Sigmoid colon (tissue), 7 donors: ENCODE data around the gene MED26. TPM values are rescaled to one million over a fixed set of nuclear protein-coding genes. Genes with fewer than 3 reads are reported as not detected.

Experiments used
- DNase-seq: peaks from one replicate; pipeline ENCODE4 v3.0.0-alpha.2; 2019
- H3K27ac ChIP-seq, 4 donors: fragments of 200-600 bp; sonication (generic); one replicate each; pipeline ENCODE4 v1.5.1; 2016 to 2019; ENCODE audit warnings: mild to moderate bottlenecking in 1 of 4
- H3K27me3 ChIP-seq, 3 donors: fragments of 200-600 bp; sonication (generic); one replicate each; pipeline ENCODE4 v1.5.1; 2019; ENCODE audit warnings: mild to moderate bottlenecking in 1 of 3
- H3K36me3 ChIP-seq, 4 donors: fragments of 200-600 bp; sonication (generic); one replicate each; pipeline ENCODE4 v1.5.1; 2016 to 2019
- H3K4me1 ChIP-seq, 4 donors: fragments of 200-600 bp; sonication (generic); one replicate each; pipeline ENCODE4 v1.5.1; 2017 to 2019
- H3K4me3 ChIP-seq, 4 donors: fragments of 200-600 bp; sonication (generic); one replicate each; pipeline ENCODE4 v1.5.1; 2017 to 2019; ENCODE audit warnings: mild to moderate bottlenecking in 2 of 4, moderate library complexity in 1 of 4
- H3K9me3 ChIP-seq, 4 donors: fragments of 200-600 bp in 3 of 4; sonication (generic) in 3 of 4; one replicate each; pipeline versions ENCODE4 v1.5.1 to v1.6.1; 2013 to 2019
- CTCF ChIP-seq, 4 experiments: fragments of 450-650 bp in 3 of 4; fragments of 200-600 bp in 1 of 4; IDR thresholded peaks; one replicate each; pipeline ENCODE4 v1.5.1; 2016 to 2019; ENCODE audit warnings: antibody characterized with exemption in 4 of 4, mild to moderate bottlenecking in 3 of 4, moderate library complexity in 2 of 4
- EP300 ChIP-seq, 4 donors: sonication (generic); formaldehyde crosslinking; IDR thresholded peaks; one replicate each; pipeline ENCODE4 v1.6.1; 2017; ENCODE audit warnings: antibody characterized with exemption in 4 of 4
- POLR2A ChIP-seq, 2 donors: fragments of 450-650 bp; IDR thresholded peaks; one replicate each; pipeline ENCODE4 v1.6.1; 2016; ENCODE audit warnings: antibody characterized with exemption in 2 of 2, mild to moderate bottlenecking in 2 of 2, moderate library complexity in 2 of 2
- POLR2AphosphoS5 ChIP-seq, 4 donors: sonication (generic); formaldehyde crosslinking; IDR thresholded peaks; one replicate each; pipeline ENCODE4 v1.6.1; 2017; ENCODE audit warnings: antibody characterized with exemption in 4 of 4
- WGBS, 2 donors: extraction: QIAGEN DNeasy Blood & Tissue Kit; methylation state at CpG; one replicate each; pipeline ENCODE4 v1.1.7; 2013; 5-methylcytosine and 5-hydroxymethylcytosine counted together
- intact Hi-C: fragments of 100-400 bp; cut with DNase I; formaldehyde crosslinking; loops from one replicate; pipeline ENCODE4 v1.15.1; 2023
- polyA plus RNA-seq, 3 donors: library from polyadenylated mRNA; stranded (reverse); fragments of 200-250 nt; gene quantifications; one replicate each; pipeline ENCODE4 v1.2.3, GENCODE V29; 2013
- total RNA-seq, 4 donors: library from RNA; depleted of rRNA; stranded (reverse); fragments of >200 nt; gene quantifications; one replicate each; pipeline ENCODE4 v1.1.0, GENCODE V29; 2016
- donor health status: healthy with polysubstance abuse.
- donor health status: Bipolar disorder and iron deficiency.
- donor health status: healthy.

MED26 gene
- total and polyA plus RNA-seq, 7 donors = 3.0 to 7.9 (median 5.4) TPM

GRCh38 chr19:16601378-16602052 is 26.5 kb downstream of the MED26 start:
- Histone ChIP-seq H3K4me3 (no peak overlapping the region), H3K4me1 (peaks cover 0 to 54% (median 41%) of the 10 kb centered on the region in 4 donors), H3K9me3 (no peaks in the 10 kb centered on the region), H3K27me3 (no peaks in the 10 kb centered on the region), H3K27ac (no peak overlapping the region), H3K36me3 (no peaks in the 10 kb centered on the region)
- intact Hi-C loops = no loop called here
- DNase-seq = no peak
- WGBS, 2 donors = 92 to 95% methylated on average over 20 of the region's 20 CpGs
- TF ChIP-seq EP300 (IDR thresholded peaks at IDR 0.05) (no peak), POLR2AphosphoS5 (IDR thresholded peaks at IDR 0.05) (no peak), POLR2A (IDR thresholded peaks at IDR 0.05) (no peak), CTCF (IDR thresholded peaks at IDR 0.05) (no peak)

GRCh38 chr19:16600824-16601223 is 27.2 kb downstream of the MED26 start:
- no peaks in the 10 kb centered on the region for H3K36me3 ChIP-seq
- H3K27ac ChIP-seq = no peak overlapping the region
- WGBS, 2 donors = 95% methylated on average over 5 of the region's 5 CpGs
- TF ChIP-seq POLR2A (IDR thresholded peaks at IDR 0.05) = no peak
- TF ChIP-seq EP300 (IDR thresholded peaks at IDR 0.05) = no peak
- TF ChIP-seq POLR2AphosphoS5 (IDR thresholded peaks at IDR 0.05) = no peak
- no peak for TF ChIP-seq CTCF (IDR thresholded peaks at IDR 0.05)
- DNase-seq = no peak
- H3K9me3 ChIP-seq = no peaks in the 10 kb centered on the region
- H3K27me3 ChIP-seq = no peaks in the 10 kb centered on the region
- peaks cover 0 to 47% (median 34%) of the 10 kb centered on the region in 4 donors for H3K4me1 ChIP-seq
- no peak overlapping the region for H3K4me3 ChIP-seq
- intact Hi-C loops = no loop called here

- TF ChIP-seq EP300 (IDR thresholded peaks at IDR 0.05) (no peak), CTCF (IDR thresholded peaks at IDR 0.05) (no peak), POLR2AphosphoS5 (IDR thresholded peaks at IDR 0.05) (no peak)
- peaks cover 0 to 37% (median 25%) of the 10 kb centered on the region in 4 donors for H3K4me1 ChIP-seq
- H3K36me3 ChIP-seq = no peaks in the 10 kb centered on the region
- no peak overlapping the region for H3K4me3 ChIP-seq
- DNase-seq = no peak
- intact Hi-C loops = no loop called here
- no peak overlapping the region for H3K27ac ChIP-seq
- H3K27me3 ChIP-seq = no peaks in the 10 kb centered on the region
- WGBS, 2 donors = 89 to 93% methylated on average over 6 of the region's 6 CpGs
- H3K9me3 ChIP-seq = no peaks in the 10 kb centered on the region
Observed at GRCh38 chr19:16599655-16600346, 28.2 kb downstream of the MED26 start.

- Histone ChIP-seq H3K4me3 (no peak overlapping the region), H3K27me3 (no peaks in the 10 kb centered on the region), H3K27ac (peak overlapping the region in 3 of 4 donors; percentile 27 to 62 (median 54)), H3K36me3 (no peaks in the 10 kb centered on the region), H3K9me3 (no peaks in the 10 kb centered on the region), H3K4me1 (peaks cover 0 to 41% (median 25%) of the 10 kb centered on the region in 4 donors)
- intact Hi-C loops = no loop called here
- no peak for TF ChIP-seq EP300 (IDR thresholded peaks at IDR 0.05)
- no peak for TF ChIP-seq POLR2A (IDR thresholded peaks at IDR 0.05)
- TF ChIP-seq CTCF (IDR thresholded peaks at IDR 0.05) = no peak
- no peak for TF ChIP-seq POLR2AphosphoS5 (IDR thresholded peaks at IDR 0.05)
- 77 to 81% methylated on average over 4 of the region's 4 CpGs for WGBS, 2 donors
- DNase-seq = no peak
Observed at GRCh38 chr19:16598848-16599247, 29.2 kb downstream of the MED26 start.
